Globus pallidus (tissue), 1 donor: ENCODE measurements around the gene MICAL3.

Source experiments
- DNase-seq: peaks from one replicate; pipeline ENCODE4 v3.0.0-alpha.2; 2015; ENCODE audit warnings: low spot score

The MICAL3 gene

DNA sequence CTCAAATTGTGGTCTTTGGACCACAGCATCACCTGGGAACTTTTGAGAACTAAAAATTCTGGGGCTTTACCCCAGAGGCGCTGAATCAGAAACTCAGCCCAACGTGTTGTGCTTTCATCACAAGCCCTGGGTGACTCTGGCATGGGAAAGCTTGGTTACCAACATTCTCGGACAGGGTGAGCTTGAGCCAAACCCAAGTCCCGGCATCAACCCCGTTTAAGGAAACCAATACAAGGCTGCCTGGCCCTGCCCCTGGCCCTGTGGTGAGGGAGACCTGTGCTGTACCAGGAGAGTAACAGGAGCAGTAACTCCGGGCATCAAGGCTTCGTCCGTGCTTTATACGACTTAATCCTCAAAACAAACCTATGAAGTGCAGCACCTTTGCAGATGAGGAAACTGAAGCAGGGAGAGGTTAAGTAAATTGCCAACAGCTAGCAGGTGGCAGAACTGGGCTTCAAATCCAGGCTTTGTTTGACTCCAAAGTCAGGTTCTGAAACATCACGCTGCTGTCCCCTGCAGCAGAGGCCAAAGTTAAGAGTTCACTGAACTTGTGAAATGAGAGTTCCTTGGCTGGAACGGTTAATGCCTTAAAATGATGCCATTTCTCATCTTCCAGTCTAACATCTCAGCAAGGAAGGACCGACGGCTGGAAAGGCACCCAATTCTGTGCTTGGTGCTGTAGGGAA, 186.0 kb downstream of the MICAL3 start:
- DNase-seq: no peak

DNA sequence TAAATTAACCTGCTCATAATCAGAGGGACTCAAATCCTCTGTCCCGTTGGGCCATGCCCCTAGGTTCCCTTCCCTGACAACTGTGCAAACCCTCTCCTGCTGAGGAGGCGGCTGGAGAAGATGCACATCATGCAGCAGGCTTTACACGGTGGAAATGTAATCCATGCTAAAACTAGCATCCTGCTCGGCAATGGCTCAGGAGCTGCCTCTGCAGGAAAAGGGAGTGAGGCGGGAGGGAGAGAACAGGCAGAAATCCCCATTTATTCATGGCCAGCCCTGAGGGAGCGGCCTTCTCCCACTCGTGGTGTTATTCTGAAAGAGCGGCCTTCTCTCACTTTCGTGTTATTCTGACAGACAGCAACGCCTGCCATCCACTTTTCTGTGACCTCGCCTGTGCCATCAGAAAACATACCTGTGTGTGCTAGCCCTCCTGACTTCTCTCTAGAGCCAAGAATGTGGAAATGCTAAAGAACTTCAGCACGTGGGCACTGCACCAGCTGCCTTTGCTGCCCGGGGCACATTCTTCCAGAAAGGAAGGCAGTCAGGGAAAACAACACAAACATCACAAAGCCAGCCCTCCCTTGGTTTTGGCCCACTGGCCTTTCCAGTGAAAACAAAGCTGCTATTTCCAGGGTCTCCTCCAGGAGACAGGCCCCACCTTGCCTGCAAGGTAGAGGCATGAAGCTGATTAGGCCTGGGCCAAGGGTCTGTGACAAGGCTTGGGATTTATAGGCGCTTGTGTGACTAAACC, 187.2 kb downstream of the MICAL3 start:
- DNase-seq: no peak

DNA sequence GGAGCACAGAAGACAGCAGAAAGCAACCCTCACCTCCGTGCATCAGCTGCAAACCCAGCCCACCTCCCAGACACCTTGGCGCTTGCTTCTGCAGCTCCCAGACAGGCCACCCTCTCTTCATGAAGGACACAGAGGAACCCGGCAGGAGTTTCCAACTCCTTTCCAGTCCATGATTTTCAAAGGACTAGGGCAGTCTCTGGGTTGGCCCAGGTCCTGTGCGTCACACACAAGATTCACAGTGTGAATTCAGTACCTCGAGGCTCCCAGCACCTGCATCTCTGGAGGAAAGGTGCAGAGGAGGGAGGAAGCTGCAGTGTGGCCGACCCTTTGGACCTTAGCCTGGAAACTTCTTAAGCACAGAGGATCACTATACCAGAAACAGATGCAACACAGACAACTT, 189.1 kb downstream of the MICAL3 start:
- DNase-seq: no peak

DNA sequence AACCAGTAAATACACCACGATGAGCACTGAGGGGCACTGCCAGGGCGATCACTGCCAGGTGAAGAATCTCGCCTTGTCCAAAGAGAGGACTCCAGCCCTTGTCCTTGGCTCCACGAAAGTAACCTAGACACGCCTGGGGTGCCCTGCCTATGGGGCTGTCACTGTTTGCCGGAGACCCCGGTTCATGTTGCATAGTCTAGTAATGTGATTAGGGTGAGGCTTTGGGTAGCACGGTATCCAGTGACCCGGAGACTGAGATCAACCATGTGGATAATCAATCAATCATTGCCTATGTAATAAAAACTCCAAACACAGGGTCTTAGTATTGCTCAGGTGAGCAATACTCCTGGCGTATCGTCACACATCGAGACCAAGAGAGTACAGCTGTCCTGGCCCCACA, 190.9 kb downstream of the MICAL3 start:
- no peak for DNase-seq

DNA sequence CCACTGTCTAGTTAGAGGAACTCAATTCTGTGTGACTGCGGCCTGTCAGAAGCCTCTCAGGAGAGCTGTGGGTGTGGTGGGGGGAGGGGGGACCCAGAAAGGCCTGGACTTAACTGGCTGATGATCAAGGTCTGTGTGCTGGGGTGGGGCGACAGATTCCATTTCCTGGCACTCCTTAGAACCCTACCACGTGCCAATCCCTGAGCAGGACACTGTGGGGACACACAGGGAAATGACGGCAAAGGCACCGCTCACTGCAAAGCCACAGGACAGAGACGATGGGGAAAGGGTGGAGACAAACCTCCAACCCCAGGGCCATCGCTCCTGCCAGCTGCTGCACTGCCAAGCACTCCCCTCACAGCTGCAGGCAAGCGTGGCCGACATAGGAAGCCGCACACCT, 191.7 kb downstream of the MICAL3 start:
- DNase-seq: no peak

DNA sequence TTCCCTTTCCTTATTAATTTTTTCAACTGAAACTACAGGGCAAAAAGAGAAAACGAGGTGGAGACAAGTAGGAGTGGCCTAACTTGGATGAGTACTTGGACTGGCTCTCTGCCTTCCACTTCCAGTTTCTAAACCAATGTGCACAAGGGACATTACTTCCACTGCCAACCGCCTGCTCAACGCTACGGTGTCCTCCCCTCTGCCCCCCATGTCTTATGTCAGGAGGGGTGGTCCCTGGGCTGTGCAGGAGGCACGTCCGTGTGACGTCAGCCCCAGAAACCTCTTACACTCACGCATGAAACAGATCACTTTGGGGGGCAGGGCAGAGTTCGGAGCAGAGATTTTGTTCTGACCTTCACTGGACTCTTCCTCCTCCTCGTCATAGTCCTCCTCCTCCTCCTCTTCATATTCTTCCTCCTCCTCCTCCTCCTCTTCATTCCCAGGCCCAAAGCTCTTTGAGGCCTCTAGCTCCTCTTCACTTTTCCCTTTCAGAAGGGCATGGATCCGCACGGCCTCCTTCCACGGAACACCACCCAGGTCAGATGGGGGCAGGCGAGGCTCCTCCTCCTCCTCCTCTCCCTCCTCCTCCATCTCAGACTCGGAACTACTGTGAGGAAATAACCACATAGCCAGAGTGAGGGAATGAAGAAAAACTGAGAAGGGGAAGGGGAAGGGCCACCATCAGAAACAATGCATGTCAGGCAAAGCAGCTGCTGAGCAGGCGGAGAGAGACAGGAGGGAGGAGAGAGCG, 192.7 kb downstream of the MICAL3 start:
- no peak for DNase-seq

DNA sequence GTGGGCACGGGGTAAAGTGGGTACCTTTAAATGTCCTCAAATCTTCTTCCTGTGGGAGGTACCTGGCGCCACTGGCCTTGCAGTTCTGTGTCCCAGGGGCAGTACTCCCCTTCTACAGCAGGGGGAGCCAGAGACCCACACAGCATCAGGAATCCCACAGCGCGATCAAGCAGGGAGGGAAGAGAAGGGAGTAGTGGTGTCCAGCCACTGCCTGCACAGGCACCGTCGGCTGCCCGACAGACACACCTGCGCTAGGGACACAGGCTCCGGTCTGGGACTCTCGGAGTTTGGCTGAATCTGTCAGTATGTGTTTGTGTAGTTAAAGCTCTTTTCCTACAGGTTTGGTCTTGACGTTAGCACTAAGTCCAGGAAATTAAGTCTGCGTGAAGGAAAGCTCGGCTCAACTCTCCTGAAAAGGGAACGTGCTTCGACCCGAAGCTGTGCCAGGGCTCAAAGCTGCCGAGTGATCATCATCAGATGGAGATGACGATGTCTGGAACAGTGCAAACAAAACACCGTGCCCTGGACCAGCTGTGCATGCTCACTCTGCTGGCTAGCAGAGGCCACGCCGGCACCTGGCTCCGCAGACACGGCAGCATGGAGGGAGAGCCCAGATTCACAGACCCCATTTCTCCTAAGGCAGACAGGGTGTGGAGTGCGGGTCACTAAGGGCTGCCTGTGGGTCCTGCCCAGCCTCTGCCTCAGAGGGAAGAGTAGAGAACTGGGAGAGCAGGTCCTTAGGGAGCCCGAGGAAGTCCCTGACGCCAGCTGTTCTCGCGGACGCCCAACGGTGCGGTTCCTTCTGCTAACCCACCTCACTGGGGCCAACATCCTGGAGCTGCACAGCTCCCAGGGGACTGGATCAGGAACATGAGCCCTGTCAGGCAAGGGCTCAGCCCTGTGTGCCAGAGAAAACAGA, 194.1 kb downstream of the MICAL3 start:
- DNase-seq: peak; percentile 82

DNA sequence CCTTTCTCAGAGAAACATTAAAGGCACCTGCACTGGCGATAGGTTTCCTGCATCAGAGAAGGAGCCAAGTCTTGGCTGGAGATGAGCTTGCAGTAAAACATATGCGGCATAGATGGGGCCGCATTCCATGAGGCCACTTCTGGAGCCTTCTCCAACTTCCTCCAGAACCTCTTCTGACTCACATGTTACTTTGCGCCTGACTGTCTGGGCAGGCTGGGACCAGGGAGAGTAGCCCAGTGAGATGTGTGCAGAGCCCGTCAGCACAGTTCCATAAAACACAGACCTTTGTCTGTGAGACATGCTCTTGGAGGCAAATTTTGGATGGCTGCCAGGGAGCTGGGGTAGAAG, 194.7 kb downstream of the MICAL3 start:
- DNase-seq: no peak

DNA sequence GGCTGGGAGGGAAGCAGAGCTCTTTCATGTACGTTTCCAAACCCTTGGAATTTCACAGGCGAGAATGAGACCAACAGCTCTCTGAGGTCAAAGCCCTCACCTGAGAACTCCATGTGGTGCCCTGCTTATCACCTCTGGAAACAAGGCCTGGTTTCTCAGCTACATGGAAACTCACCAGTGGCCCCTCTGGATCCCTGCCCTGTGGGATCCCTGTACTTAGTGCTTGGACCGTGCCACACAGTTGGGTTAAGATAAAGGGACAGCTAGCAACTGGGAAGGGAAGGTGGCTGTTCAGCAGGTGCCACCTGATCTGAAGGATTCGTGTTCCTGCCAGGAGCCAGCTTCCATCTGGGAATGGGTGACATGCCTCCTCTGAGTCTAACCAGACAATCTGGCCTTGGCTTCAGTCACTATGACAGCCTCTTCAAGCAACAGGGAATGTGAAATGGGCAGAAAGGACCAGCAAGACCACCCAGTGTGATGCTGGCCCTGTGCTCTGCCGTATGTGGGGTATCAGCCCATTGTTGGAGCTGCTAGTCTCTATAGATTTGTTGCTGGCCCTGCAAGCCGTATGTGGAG, 195.8 kb downstream of the MICAL3 start:
- DNase-seq: no peak

DNA sequence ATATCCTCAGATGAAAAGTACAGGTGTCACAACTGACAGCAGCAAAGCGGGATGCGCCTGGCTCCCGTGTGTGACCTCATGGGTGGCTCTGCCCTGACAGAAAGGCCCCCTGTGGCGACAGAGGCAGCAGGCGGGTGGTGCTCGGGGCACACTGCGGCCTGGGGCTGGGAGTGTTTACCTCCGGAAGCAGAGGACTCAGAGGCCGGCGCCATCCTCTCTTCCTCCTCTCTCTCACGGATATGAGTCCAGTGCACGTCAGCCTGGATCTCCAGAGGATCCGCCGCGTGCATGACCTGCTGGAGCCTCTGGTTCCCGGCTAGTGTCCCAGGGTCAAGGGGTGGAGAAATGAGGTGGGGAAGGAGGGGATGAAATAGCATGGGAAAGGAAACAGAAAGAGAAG, 196.9 kb downstream of the MICAL3 start:
- no peak for DNase-seq

DNA sequence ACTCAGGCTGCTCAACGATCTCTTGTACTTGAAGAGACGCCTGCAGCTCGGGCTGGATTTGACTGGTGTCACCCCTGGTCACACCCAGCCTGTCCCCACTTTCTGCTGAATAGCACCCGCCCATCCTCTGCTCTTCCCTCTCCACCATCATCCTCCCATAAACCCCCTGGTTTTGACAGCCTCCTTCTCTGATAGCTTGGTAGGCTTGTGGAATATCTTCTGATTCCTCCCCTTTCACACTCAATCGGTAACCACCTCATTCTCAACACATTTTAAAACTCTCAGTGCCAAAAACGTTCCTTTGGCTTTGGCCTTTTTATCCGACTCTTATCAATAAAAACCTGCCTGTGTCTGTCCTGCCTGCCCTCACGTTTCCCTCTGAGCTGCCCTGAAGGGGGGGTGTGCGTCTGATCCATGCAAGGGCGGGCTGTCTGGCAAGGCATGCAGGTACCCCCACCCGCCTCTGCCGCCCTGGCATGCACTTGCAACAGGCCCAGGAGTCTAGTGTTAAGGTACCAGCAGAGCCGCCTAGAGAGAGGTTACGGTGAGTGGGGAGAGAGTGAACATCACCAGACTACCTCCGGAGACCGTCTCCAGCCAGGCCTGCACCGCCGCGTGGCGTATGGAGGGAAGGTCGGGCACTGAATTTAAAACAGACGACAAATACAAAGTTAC, 198.3 kb downstream of the MICAL3 start:
- no peak for DNase-seq

DNA sequence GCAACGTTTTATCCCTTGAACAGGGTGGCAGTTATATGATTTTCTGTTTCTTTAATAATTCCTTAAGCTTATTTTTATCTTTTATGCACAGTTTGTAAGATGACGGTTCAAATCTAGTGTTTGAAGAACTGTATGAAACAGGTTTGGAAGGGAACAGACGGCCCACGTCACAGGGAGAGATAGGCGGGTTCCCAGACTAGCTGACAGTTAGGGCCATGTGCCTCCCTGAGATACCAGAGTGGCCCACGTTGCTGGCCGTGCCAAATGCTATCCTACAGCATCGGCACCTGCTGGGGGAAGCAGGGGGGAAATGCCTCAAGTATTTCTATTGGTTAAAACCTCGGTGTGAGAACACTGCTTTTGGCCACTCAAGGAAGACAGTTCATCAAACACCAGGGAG, 199.9 kb downstream of the MICAL3 start:
- DNase-seq: no peak

DNA sequence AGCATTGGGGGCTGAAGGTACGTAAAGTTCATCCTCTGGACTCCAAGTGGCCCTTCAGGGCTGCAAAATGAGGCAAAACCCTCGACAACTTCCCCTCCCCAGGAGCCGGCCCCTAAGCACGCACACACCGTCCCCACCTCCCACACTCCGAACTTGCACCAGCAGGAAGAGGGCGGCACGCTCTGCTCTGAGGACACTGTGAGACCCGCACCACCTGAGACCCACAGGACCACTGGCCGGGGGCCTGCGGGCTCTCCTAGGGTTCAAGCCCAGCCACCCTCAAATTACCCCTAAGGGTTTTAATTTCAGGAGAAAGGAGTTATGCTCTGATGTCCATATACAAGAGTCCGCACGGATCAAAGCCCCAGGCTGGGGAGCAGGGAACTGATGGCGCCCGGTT, 200.4 kb downstream of the MICAL3 start:
- DNase-seq: no peak

DNA sequence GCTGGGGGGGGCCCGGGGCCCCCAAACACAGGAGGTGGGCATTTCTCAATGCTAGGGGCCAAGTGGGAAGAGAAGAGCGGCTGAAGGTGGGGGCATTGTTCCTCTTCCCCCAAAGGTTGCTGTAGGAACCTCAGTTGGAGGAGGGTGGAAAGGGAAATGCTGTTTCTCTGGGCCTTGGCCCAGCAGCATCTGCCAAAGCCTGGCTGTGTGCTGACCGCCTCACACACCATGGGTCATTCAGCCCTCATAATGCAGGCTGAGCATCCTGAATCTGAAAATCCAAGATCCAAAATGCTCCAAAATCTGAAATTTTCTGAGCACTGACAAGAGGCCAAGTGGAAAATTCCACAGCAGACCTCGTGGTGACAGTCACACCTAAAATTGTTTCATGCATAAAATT, 201.1 kb downstream of the MICAL3 start:
- no peak for DNase-seq

DNA sequence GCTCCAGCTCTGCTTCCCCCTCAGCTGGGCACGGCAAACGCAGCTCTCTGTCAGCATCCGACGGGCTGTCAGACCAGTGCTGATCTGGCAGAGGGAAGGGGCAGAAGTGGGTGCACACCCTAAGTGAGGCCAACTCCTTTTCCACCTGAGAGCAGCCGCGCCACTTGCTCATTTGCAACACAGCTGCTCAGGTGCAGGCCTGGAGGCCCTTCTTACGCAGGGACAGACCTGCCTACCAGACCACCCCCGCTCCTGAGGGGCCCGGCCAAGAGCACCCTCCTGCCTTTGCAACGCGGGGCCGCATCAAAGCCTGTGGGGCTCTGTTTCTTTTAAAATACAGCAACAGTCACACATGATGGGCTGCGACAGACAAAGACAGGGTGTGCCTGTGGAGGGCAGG, 202.3 kb downstream of the MICAL3 start:
- no peak for DNase-seq

DNA sequence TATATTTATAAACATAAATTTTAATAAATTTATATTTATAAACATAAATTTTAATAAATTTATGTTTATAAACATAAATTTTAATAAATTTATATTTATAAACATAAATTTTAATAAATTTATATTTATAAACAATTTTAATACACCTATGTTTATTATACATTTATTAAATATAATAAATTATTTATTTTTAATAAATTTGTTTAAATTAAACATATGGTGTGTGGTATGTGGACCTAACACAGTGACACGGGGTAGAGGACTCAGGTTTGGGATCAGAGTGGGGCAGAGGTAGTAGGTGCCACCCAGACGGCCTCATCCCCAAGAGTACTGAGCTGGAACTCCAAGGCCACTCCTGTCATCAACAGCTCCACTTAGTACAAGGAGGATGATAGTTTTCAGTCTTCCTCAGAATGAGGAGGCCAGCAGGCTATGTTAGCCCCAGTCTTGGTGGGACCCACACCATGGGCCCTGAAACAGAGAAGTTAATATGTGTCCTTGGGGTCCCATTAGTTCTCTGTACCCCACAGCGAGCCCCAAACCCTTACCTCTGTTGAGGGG, 203.4 kb downstream of the MICAL3 start:
- no peak for DNase-seq

DNA sequence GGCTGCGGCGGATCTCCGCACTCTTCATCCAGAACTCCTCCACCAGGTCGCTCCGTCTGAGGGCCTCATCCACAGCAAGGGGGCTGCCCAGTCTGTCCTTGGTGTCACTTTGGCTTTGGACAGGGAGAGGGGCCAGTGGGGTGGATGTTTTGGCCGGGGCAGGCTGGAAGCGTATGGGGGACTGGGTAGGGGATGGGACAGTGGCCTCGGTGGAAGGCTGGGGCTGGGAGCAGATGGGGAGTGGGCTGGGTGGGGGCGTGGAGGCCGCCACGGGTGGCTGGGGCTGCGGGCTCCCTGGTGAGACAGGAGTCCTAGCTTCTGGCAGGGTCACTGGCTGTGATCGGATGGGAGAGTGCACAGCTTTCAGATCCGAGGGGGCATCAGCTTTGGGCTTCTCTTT, 205.7 kb downstream of the MICAL3 start:
- no peak for DNase-seq

DNA sequence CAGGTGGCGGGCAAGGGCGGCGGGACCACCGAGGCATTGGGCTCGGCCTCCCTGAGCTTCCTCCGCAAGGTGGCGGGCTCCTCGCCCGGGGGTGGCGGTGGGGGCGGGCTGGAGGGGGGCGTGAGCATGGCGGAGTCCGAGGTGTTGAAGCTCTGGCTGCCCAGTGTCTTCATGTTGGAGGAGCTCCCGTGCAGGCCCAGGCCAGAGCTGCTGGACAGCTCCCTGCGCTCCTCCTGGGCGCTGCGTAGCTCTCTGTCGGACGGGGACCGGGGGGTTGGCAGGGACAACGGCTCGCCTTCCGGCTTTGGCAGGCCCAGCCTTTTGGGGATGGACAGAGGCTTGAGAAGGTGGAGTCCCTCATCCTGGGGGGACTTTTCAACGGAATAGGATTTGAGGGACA, 206.2 kb downstream of the MICAL3 start:
- no peak for DNase-seq

DNA sequence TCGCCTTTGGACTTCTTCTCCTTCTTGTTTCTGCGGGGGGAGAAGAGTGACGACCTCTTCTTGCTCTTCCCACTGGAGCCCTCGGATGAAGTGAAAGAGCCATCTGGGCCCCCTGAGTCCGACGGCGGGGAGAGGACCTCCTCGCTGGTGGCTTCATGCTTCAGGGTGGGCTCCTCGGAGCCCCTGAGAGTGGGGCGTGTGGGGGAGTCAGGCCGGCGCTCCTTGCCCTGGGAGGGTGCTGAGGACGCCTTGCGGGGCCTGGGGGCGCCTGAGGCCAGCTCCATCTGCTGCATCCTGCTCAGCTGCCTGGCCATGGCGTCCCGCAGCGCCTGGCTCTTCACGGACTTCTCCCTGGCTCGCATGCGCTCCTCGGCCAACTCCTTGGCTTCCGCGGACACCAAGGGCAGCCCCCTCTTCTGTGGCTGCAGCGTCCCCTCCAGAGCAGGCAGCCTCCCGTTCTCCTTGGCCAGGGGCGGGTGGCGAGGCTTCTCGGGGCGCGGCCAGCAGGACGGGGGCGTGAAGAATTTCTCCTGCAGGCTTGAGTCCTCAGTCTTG, 206.8 kb downstream of the MICAL3 start:
- no peak for DNase-seq

DNA sequence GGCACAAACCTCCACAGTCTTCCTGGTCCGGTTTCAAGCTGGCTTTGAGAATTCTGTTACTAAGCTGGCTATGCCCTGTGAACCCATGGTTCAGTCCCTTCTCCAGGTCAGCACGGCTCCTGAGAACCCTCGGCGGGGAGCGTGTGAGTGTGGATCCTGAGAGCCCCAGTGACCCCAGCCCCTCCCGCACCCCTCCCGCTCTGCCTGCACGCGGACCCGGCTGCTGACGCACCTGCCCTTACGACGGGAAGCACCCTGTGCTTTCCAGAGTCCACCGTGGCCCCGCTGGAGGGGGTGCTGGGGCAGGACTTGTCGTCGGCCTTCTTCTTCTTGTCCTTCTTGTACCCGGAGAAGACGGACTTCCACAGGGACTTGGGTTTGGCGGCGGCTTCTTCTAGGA, 207.3 kb downstream of the MICAL3 start:
- DNase-seq: no peak

DNA sequence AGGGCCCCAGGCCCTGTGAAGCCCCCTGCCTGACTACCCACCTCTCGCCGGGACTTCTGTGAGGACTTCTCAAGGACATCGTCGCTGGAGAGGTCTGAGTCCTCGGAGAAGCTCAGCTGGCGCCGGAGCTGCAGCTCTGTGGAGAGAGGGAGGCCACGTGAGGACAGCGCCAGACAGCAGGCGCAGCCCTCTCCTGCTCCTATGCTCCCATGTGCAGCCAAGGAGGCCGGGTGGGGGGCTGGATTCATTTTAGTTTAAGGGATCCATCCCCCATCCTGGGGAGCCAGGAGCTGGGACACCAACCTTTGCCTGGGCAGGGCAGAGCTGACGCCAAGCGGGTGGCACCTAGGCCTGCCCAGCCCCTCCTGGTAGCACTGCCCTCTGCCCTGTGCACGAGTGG, 207.7 kb downstream of the MICAL3 start:
- DNase-seq: no peak
